Lower leg skin (tissue), 4 donors: ENCODE results near the gene SRSF2. TPM values are rescaled to one million over a fixed set of nuclear protein-coding genes. Genes with fewer than 3 reads are reported as not detected.

Experiments used
- DNase-seq, 2 donors: peaks; one replicate each; pipeline ENCODE4 v3.0.0-alpha.2; 2019; ENCODE audit warnings: low spot score in 2 of 2
- H3K4me3 ChIP-seq: fragments of 200-600 bp; sonication (generic); 2 replicates; pipeline ENCODE4 v1.5.1; 2017; ENCODE audit warnings: mild to moderate bottlenecking, low read depth; ENCODE audit not compliant: poor library complexity, severe bottlenecking
- CTCF ChIP-seq, 3 donors: fragments of 450-650 bp; IDR thresholded peaks; one replicate each; pipeline ENCODE4 v1.5.1; 2016; ENCODE audit warnings: antibody characterized with exemption in 3 of 3, mild to moderate bottlenecking in 3 of 3, moderate library complexity in 2 of 3
- POLR2A ChIP-seq, 2 donors: fragments of 450-650 bp; IDR thresholded peaks; one replicate each; pipeline ENCODE4 v1.6.1; 2016 to 2017; ENCODE audit warnings: antibody characterized with exemption in 2 of 2, mild to moderate bottlenecking in 1 of 2, moderate library complexity in 1 of 2
- WGBS, 2 donors: methylation state at CpG; one replicate each; pipeline ENCODE4 v1.1.5; 2018; 5-methylcytosine and 5-hydroxymethylcytosine counted together
- intact Hi-C: fragments of 100-400 bp; cut with DNase I; formaldehyde crosslinking; loops from one replicate; pipeline ENCODE4 v1.15.0; 2023; ENCODE audit warnings: low total_unique reads
- total RNA-seq, 4 donors: library from RNA; depleted of rRNA; stranded (reverse); fragments of >200 nt; gene quantifications; one replicate each; pipeline ENCODE4 v1.1.0, GENCODE V29; 2016

SRSF2 gene
- total RNA-seq, 4 donors from 2014 or later: 179 to 260 (median 189) TPM

DNA sequence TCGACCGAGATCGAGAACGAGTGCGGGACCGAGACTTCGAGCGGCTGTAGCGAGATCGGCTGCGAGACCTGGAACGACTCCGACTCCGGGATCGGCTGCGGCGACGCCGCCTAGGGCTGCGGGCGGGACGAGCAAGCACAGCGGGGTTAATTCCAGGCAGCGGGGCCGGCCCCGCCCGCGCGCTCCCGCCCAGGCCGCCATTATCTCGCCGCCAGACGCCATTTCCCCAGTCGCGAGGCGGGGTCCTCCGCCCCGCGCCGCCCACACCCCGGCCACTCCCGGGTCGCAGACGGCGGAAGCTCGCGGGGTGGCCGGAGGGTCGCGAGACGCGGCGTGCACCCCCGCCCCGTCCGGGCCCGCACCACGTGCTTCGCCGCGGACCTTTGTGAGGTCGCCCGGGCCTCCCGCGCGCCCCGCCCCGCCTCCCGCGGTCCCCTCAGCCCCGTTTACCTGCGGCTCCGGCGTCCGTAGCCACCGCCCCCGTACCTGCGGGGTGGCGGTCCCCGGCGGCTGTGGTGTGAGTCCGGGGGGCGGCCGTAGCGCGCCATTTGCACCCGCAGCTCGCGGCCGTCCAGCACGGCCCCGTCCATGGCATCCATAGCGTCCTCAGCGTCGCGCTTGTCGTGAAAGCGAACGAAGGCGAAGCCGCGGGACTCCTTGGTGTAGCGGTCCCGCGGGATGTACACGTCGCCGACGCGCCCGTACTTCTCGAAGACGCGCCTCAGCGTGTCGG lies 616 bp downstream of the SRSF2 start:
- intact Hi-C loops: no loop called here
- peak; percentile 69 to 95 for DNase-seq
- WGBS, 2 donors: 0% methylated on average over 33 to 82 of the region's 117 CpGs
- no peak for TF ChIP-seq POLR2A (IDR thresholded peaks at IDR 0.05)
- TF ChIP-seq CTCF (IDR thresholded peaks at IDR 0.05): peak in 1 of 3 donors; percentile 55
- H3K4me3 ChIP-seq: peak overlapping the region; percentile 87

DNA sequence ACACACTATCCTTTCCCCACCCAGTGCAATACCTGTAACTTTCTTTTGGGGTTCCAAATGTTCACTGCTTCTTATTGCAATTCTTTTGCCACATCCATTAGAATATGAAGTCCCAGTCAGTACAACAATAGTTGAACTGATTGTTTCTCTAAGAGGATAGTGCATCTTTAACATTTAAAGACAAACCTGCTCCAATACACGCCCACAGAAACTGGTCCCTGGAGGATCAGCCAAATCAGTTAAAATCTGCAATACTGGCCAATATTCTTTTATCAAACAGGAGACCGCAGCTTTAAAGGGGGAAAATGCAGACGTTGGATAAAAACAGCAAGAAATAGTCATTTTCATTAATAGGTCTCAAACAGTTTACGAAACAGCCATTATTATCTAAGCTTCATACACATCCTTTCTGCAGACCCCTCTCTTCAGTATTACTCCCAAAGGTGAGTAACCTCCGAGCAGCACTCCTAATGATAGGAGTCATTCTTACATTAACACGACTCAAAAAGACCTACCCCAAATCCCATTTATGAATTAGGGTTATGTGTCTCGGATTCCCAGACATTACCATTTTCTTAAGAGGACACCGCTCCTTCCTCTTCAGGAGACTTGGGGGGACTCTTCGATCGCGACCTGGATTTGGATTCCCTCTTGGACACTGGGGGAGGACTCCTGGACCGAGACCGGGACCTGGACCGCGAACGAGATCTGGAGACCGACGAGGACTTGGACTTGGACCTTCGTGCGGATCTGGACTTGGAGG lies 1.4 kb downstream of the SRSF2 start:
- H3K4me3 ChIP-seq: peak overlapping the region; percentile 87
- TF ChIP-seq POLR2A (IDR thresholded peaks at IDR 0.05) (no peak), CTCF (IDR thresholded peaks at IDR 0.05) (no peak)
- WGBS, 2 donors: 1 to 2% methylated on average over 20 of the region's 20 CpGs
- intact Hi-C loops: no loop called here
- DNase-seq: no peak

DNA sequence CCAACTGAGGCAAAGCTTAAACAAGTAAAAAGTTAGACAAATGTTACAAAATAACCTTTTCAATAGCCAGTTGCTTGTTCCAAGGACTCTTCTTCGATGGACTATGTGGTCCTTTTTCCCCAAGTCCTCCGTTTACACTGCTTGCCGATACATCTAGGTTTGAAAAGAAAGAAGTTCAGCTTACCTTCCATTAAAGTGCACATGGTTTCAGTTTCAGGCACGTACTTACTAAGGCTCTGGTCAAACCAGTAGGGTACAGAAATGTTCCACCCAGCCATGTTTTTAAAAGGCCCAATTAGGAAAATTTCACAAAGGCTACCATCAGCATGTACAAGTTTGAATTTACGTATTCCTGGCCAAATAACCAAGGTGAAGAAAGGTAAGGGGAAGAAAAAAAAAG lies 2.1 kb downstream of the SRSF2 start:
- no peak for TF ChIP-seq POLR2A (IDR thresholded peaks at IDR 0.05)
- TF ChIP-seq CTCF (IDR thresholded peaks at IDR 0.05): no peak
- no peak overlapping the region for H3K4me3 ChIP-seq
- WGBS, 2 donors: 11 to 13% methylated on average over 5 of the region's 5 CpGs
- intact Hi-C loops: no loop called here
- no peak for DNase-seq

DNA sequence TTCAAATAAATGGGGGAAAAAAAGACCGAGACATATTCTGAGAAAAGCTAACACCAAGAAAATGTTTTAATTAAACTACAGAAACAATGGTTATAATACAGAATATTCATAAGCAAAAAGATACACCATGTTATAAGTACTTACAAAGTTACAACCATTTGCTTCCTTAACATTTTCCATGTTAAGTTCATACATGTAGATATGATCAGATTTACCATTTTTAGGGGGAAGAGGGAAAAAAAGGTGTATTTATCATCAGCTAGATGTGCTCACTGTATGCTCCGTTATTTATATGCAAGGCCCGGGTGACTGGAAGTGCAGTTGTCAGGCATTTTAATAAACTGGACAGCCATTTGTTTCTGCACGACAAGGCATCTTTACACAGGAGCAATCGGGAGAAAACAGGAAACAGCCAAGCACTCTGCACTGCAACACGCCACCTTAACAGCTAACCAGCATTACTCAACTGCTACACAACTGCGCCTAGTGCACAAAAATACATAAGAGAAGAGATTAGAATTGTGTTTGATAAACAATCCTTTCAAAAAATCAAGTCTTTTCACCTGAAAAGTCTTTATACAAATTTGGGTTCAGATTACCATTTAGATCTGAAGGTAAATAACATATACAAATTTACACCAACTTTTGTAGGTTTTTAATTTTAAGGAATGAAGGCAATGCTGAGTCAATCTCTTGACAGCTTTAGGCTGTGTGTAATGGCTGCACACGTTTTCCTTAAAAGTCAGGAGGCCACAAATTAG lies 2.9 kb downstream of the SRSF2 start:
- WGBS, 2 donors: 21 to 35% methylated on average over 8 of the region's 8 CpGs
- intact Hi-C loops: no loop called here
- H3K4me3 ChIP-seq: no peak overlapping the region
- TF ChIP-seq POLR2A (IDR thresholded peaks at IDR 0.05): no peak
- no peak for TF ChIP-seq CTCF (IDR thresholded peaks at IDR 0.05)
- DNase-seq: no peak

GRCh38 chr17:76733618-76733957 lies 3.5 kb downstream of the SRSF2 start:
- H3K4me3 ChIP-seq: no peak overlapping the region
- DNase-seq: no peak
- 67 to 68% methylated on average over 1 of the region's 1 CpG for WGBS, 2 donors
- no peak for TF ChIP-seq CTCF (IDR thresholded peaks at IDR 0.05)
- no peak for TF ChIP-seq POLR2A (IDR thresholded peaks at IDR 0.05)
- intact Hi-C loops: no loop called here
